ENCODE data around the gene SLAMF7. TPM values are rescaled to one million over a fixed set of nuclear protein-coding genes. Genes with fewer than 3 reads are reported as not detected.

The SLAMF7 gene
- total and polyA plus RNA-seq, 2 of the 13 experiments (the other 11 are each of a cell fraction or from before 2014, with no cell fraction given), result not detected

GRCh38 chr1:160707236-160708064 lies 31.6 kb upstream of the SLAMF7 start (continued):
- TF ChIP-seq SNRNP70 (IDR thresholded peaks at IDR 0.05; ENCODE audit: low read depth, low read length), result no peak

DNA sequence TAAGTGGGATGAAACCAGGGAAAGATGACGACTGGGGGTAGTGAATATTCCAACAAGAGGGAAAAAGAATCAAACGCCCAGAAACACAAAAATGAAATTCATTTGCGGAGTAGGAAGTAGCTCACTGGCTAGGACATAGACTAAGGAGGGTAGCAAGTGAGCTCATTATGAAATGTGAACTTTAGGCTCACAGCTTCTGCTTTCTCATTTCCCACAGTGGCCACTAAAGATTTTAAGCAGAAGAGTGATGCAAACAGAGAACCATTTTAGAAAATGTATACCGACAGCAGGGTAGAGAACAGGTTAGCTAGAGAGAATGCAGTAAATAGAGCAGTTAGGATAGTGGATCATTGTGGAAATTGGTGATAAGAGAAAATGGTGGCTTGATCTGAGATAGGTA lies 30.9 kb upstream of the SLAMF7 start:
- Histone ChIP-seq H3K4me3 (replicated peaks in 1 of 3; ENCODE audit: insufficient read depth in 1 of 3, low read depth in 2 of 3, low read length in 3 of 3) (no peak overlapping the region), H3K36me3 (replicated peaks in 1 of 2; ENCODE audit: control insufficient read depth in 1 of 2, insufficient read depth in 2 of 2, low read length in 2 of 2) (no peaks in the 10 kb centered on the region), H3K4me1 (ENCODE audit: insufficient read depth, low read length) (no peaks in the 10 kb centered on the region), H3K79me2 (ENCODE audit: insufficient read depth, low read length) (no peaks in the 10 kb centered on the region), H3K27ac (ENCODE audit: extremely low read length, insufficient read depth, low read length) (no peak overlapping the region), H3K4me2 (ENCODE audit: low read depth, low read length) (no peak overlapping the region), H3K27me3 (ENCODE audit: control insufficient read depth in 1 of 2, insufficient read depth in 2 of 2, low read length in 2 of 2) (peaks cover 0 to 3% of the 10 kb centered on the region in 2 experiments; a peak in 1 of 5 replicates), H3K9ac (ENCODE audit: insufficient read depth, low read depth, low read length) (no peak overlapping the region), H3K9me3 (ENCODE audit: low read length) (no peaks in the 10 kb centered on the region), H4K20me1 (ENCODE audit: insufficient read depth, low read length) (no peaks in the 10 kb centered on the region), H2AFZ (ENCODE audit: low read length) (no peak overlapping the region)
- POLR2A ChIA-PET, result no interaction called here
- intact Hi-C loops (cut with micrococcal nuclease; ENCODE audit: unreplicated experiment) (no loop called here), in situ Hi-C loops (cut with HindIII; ENCODE audit: extremely low pct_ligation_motif_present, low pct_unique_long_range_greater_than_20kb) (no loop called here)
- DNase-seq (ENCODE audit: low spot score), result no peak
- no peak for FAIRE-seq
- ATAC-seq, result no peak
- CTCF ChIA-PET (ENCODE audit: low intra/inter-chr PET ratio, low total read pairs), result no interaction called here
- no TSS peak for BruUV-seq (replicated peaks)
- WGBS (ENCODE audit: low lambda C conversion rate), result 32% methylated on average over 4 of the region's 4 CpGs
- TF ChIP-seq ZNF331 (CRISPR knock-in tag; IDR thresholded peaks at IDR 0.05) (no peak), HES4 (CRISPR knock-in tag; IDR thresholded peaks at IDR 0.05; ENCODE audit: borderline replicate concordance) (no peak)
- TF ChIP-seq, protein P1, sequence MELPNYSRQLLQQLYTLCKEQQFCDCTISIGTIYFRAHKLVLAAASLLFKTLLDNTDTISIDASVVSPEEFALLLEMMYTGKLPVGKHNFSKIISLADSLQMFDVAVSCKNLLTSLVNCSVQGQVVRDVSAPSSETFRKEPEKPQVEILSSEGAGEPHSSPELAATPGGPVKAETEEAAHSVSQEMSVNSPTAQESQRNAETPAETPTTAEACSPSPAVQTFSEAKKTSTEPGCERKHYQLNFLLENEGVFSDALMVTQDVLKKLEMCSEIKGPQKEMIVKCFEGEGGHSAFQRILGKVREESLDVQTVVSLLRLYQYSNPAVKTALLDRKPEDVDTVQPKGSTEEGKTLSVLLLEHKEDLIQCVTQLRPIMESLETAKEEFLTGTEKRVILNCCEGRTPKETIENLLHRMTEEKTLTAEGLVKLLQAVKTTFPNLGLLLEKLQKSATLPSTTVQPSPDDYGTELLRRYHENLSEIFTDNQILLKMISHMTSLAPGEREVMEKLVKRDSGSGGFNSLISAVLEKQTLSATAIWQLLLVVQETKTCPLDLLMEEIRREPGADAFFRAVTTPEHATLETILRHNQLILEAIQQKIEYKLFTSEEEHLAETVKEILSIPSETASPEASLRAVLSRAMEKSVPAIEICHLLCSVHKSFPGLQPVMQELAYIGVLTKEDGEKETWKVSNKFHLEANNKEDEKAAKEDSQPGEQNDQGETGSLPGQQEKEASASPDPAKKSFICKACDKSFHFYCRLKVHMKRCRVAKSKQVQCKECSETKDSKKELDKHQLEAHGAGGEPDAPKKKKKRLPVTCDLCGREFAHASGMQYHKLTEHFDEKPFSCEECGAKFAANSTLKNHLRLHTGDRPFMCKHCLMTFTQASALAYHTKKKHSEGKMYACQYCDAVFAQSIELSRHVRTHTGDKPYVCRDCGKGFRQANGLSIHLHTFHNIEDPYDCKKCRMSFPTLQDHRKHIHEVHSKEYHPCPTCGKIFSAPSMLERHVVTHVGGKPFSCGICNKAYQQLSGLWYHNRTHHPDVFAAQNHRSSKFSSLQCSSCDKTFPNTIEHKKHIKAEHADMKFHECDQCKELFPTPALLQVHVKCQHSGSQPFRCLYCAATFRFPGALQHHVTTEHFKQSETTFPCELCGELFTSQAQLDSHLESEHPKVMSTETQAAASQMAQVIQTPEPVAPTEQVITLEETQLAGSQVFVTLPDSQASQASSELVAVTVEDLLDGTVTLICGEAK (IDR thresholded peaks at IDR 0.05), result no peak
- TF ChIP-seq, protein P1 (CRISPR knock-in tag; IDR thresholded peaks at IDR 0.05), result no peak
